Caco-2 (cell line): Measurements from ENCODE around the gene LHX6. TPM values are rescaled to one million over a fixed set of nuclear protein-coding genes. Genes with fewer than 3 reads are reported as not detected.

Experiments used
- BruUV-seq: library from RNA; stranded (reverse); fragments of 400-500 nt; replicated peaks from 2 replicates; lab custom pipeline; 2021; lab: Mats Ljungman, UMichigan
- CTCF ChIA-PET: fragments of 300-600 bp; sonication (Branson Sonifier 250); formaldehyde crosslinking; loops from one replicate; lab custom pipeline; 2022; ENCODE audit warnings: antibody characterized with exemption; lab: Charles Lee
- POLR2A ChIA-PET: fragments of 300-600 bp; sonication (Branson Sonifier 250); formaldehyde crosslinking; loops from one replicate; lab custom pipeline; 2022; ENCODE audit warnings: antibody characterized with exemption; lab: Charles Lee
- DNase-seq, 2 experiments: peaks; one replicate each; pipeline versions ENCODE4 v3.0.0 to v3.0.0-alpha.2; 2020 to 2022
- H3K27me3 ChIP-seq: replicated peaks from 2 replicates; pipeline ENCODE4 v1.6.0; 2011; ENCODE audit warnings: low read length; ENCODE audit not compliant: control insufficient read depth, insufficient read depth
- H3K36me3 ChIP-seq: 2 replicates; pipeline ENCODE4 v1.5.1; 2011; ENCODE audit warnings: low read length; ENCODE audit not compliant: control insufficient read depth, insufficient read depth
- H3K4me1 ChIP-seq: fragments of 250-450 bp; sonication (Bioruptor Pico); 2 replicates; pipeline ENCODE4 v1.5.1; 2020; ENCODE audit warnings: mild to moderate bottlenecking
- H3K4me3 ChIP-seq: 2 replicates; pipeline ENCODE4 v1.5.1; 2011; ENCODE audit warnings: low read depth, mild to moderate bottlenecking, control low read depth, low read length
- H3K9me3 ChIP-seq: fragments of 250-450 bp; sonication (Bioruptor Pico); 2 replicates; pipeline ENCODE4 v1.5.1; 2020; ENCODE audit warnings: mild to moderate bottlenecking, moderate library complexity
- H3K27ac Mint-ChIP-seq: one replicate; pipeline ENCODE4 v1.8.0; 2022; ENCODE audit warnings: mixed read lengths; ENCODE audit not compliant: unreplicated experiment
- H3K27me3 Mint-ChIP-seq: one replicate; pipeline ENCODE4 v1.8.0; 2022; ENCODE audit warnings: mixed read lengths; ENCODE audit not compliant: insufficient read depth, unreplicated experiment
- H3K36me3 Mint-ChIP-seq: one replicate; pipeline ENCODE4 v1.8.0; 2022; ENCODE audit warnings: mild to moderate bottlenecking, mixed read lengths; ENCODE audit not compliant: insufficient read depth, unreplicated experiment
- H3K4me1 Mint-ChIP-seq: one replicate; pipeline ENCODE4 v1.8.0; 2022; ENCODE audit warnings: low read depth, mixed read lengths; ENCODE audit not compliant: unreplicated experiment
- H3K4me3 Mint-ChIP-seq: one replicate; pipeline ENCODE4 v1.8.0; 2022; ENCODE audit warnings: mild to moderate bottlenecking, moderate library complexity, mixed read lengths; ENCODE audit not compliant: unreplicated experiment
- H3K9me3 Mint-ChIP-seq: one replicate; pipeline ENCODE4 v1.8.0; 2022; ENCODE audit warnings: mixed read lengths; ENCODE audit not compliant: unreplicated experiment
- CTCF ChIP-seq, 2 experiments: fragments of 200-600 bp in 1 of 2; IDR thresholded peaks; 1 replicate in 1 of 2; 2 replicates in 1 of 2; pipeline versions ENCODE4 v1.5.1 to v1.8.0; 2011 to 2022; ENCODE audit warnings: antibody characterized with exemption in 1 of 2, control low read depth in 1 of 2, inconsistent platforms in 1 of 2, low read depth in 1 of 2, low read length in 1 of 2, mild to moderate bottlenecking in 1 of 2, moderate library complexity in 1 of 2; ENCODE audit not compliant: insufficient read depth in 1 of 2, severe bottlenecking in 1 of 2, unreplicated experiment in 1 of 2
- intact Hi-C: fragments of 100-400 bp; cut with micrococcal nuclease; formaldehyde crosslinking; loops from one replicate; pipeline ENCODE4 v1.10.0; 2022; ENCODE audit not compliant: unreplicated experiment
- total RNA-seq: library from RNA; stranded (reverse); gene quantifications from 2 replicates; pipeline ENCODE4 v1.2.3, GENCODE V29; 2022

The LHX6 gene
- total RNA-seq, 1 experiment from 2014 or later: 6.1 TPM

GRCh38 chr9:122173670-122174069 lies 55.1 kb downstream of the LHX6 start:
- H3K27me3 Mint-ChIP-seq: no peaks in the 10 kb centered on the region

GRCh38 chr9:122172131-122172530 lies 56.6 kb downstream of the LHX6 start:
- peaks cover 3% of the 10 kb centered on the region for H3K27me3 Mint-ChIP-seq
- DNase-seq: no peak
- H3K9me3 Mint-ChIP-seq: peaks cover 10% of the 10 kb centered on the region
- ChIA-PET POLR2A (no interaction called here), CTCF (no interaction called here)
- intact Hi-C loops: no loop called here
- no peak for TF ChIP-seq CTCF (IDR thresholded peaks at IDR 0.05; ENCODE audit: insufficient read depth in 1 of 2, low read depth in 1 of 2, low read length in 1 of 2, severe bottlenecking in 1 of 2, unreplicated experiment in 1 of 2)
- no peak overlapping the region for H3K27ac Mint-ChIP-seq
- no peaks in the 10 kb centered on the region for H3K36me3 ChIP-seq
- no peaks in the 10 kb centered on the region for H3K36me3 Mint-ChIP-seq
- no peaks in the 10 kb centered on the region for H3K4me1 Mint-ChIP-seq
- no peak overlapping the region for H3K4me3 Mint-ChIP-seq
- H3K4me3 ChIP-seq: no peak overlapping the region
- no peaks in the 10 kb centered on the region for H3K9me3 ChIP-seq
- no peaks in the 10 kb centered on the region for H3K4me1 ChIP-seq
- no peaks in the 10 kb centered on the region for H3K27me3 ChIP-seq
- BruUV-seq: no TSS peak

More at GRCh38 chr9:122173670-122174069, 55.1 kb downstream of the LHX6 start:
- Histone ChIP-seq H3K9me3 (no peaks in the 10 kb centered on the region), H3K36me3 (no peaks in the 10 kb centered on the region), H3K4me3 (no peak overlapping the region), H3K27me3 (no peaks in the 10 kb centered on the region), H3K4me1 (peaks cover 6% of the 10 kb centered on the region)
- Mint-ChIP-seq H3K9me3 (no peaks in the 10 kb centered on the region), H3K4me1 (peaks cover 1% of the 10 kb centered on the region), H3K27ac (no peak overlapping the region), H3K4me3 (no peak overlapping the region), H3K36me3 (no peaks in the 10 kb centered on the region)
- no peak for TF ChIP-seq CTCF (IDR thresholded peaks at IDR 0.05; ENCODE audit: insufficient read depth in 1 of 2, low read depth in 1 of 2, low read length in 1 of 2, severe bottlenecking in 1 of 2, unreplicated experiment in 1 of 2)
- CTCF ChIA-PET: no interaction called here
- no TSS peak for BruUV-seq
- POLR2A ChIA-PET: no interaction called here
- intact Hi-C loops: no loop called here
- DNase-seq: no peak

GRCh38 chr9:122168356-122168755 lies 60.4 kb downstream of the LHX6 start:
- H3K36me3 ChIP-seq: no peaks in the 10 kb centered on the region
- intact Hi-C loops: no loop called here
- Mint-ChIP-seq H3K4me3 (no peak overlapping the region), H3K27me3 (peaks cover 3% of the 10 kb centered on the region), H3K4me1 (no peaks in the 10 kb centered on the region), H3K9me3 (peaks cover 10% of the 10 kb centered on the region), H3K27ac (no peak overlapping the region), H3K36me3 (no peaks in the 10 kb centered on the region)
- H3K9me3 ChIP-seq: no peaks in the 10 kb centered on the region
- TF ChIP-seq CTCF (IDR thresholded peaks at IDR 0.05; ENCODE audit: insufficient read depth in 1 of 2, low read depth in 1 of 2, low read length in 1 of 2, severe bottlenecking in 1 of 2, unreplicated experiment in 1 of 2): no peak
- BruUV-seq: no TSS peak
- CTCF ChIA-PET: no interaction called here
- no peaks in the 10 kb centered on the region for H3K4me1 ChIP-seq
- no peak for DNase-seq
- POLR2A ChIA-PET: no interaction called here
- no peaks in the 10 kb centered on the region for H3K27me3 ChIP-seq
- no peak overlapping the region for H3K4me3 ChIP-seq
